Endothelial cell of umbilical vein (primary cell): ENCODE results near the gene LRTM2. TPM values are rescaled to one million over a fixed set of nuclear protein-coding genes. Genes with fewer than 3 reads are reported as not detected.

Source experiments
- BruUV-seq: library from RNA; stranded (reverse); fragments of 400-500 nt; replicated peaks from 2 replicates; lab custom pipeline; 2021; lab: Mats Ljungman, UMichigan
- CTCF ChIA-PET: fragments of 300-600, 350-600 bp; sonication (Branson Sonifier 250); formaldehyde crosslinking; loops from one replicate; lab custom pipeline; 2021; ENCODE audit warnings: antibody characterized with exemption, inconsistent platforms; lab: Charles Lee
- POLR2A ChIA-PET: fragments of 300-600, 350-600 bp; sonication (Branson Sonifier 250); formaldehyde crosslinking; loops from one replicate; lab custom pipeline; 2021; ENCODE audit warnings: antibody characterized with exemption, inconsistent platforms; lab: Charles Lee
- DNase-seq: peaks from one replicate; pipeline ENCODE4 v3.0.0-alpha.2; 2011; ENCODE audit warnings: low read depth, low spot score
- FAIRE-seq: peaks from 2 replicates; lab custom pipeline; 2011; peaks lifted over from hg19 to GRCh38; lab: Jason Lieb, UNC
- H2AFZ ChIP-seq: 2 replicates; pipeline ENCODE4 v1.6.0; 2012; ENCODE audit warnings: low read depth, low read length, control low read depth, inconsistent platforms
- H3K27ac ChIP-seq: 2 replicates; pipeline ENCODE4 v1.5.1; 2011; ENCODE audit warnings: low read depth, mild to moderate bottlenecking, control low read depth, low read length, moderate library complexity; ENCODE audit not compliant: insufficient read depth
- H3K27me3 ChIP-seq, 2 experiments: 2 replicates each; pipeline versions ENCODE4 v1.6.0 to v1.6.1; 2011; ENCODE audit warnings: low read length in 2 of 2, mixed read lengths in 1 of 2; ENCODE audit not compliant: control insufficient read depth in 2 of 2, insufficient read depth in 2 of 2
- H3K36me3 ChIP-seq, 2 experiments: 2 replicates in 1 of 2; 3 replicates in 1 of 2; pipeline ENCODE4 v1.5.1; 2011; ENCODE audit warnings: low read length in 2 of 2, mild to moderate bottlenecking in 1 of 2, moderate library complexity in 1 of 2; ENCODE audit not compliant: control insufficient read depth in 2 of 2, insufficient read depth in 2 of 2; ENCODE audit errors: extremely low read depth in 1 of 2
- H3K4me1 ChIP-seq: 3 replicates; pipeline ENCODE4 v1.5.1; 2011; ENCODE audit warnings: mild to moderate bottlenecking, low read length; ENCODE audit not compliant: control insufficient read depth, insufficient read depth; ENCODE audit errors: extremely low read depth
- H3K4me2 ChIP-seq: 2 replicates; pipeline ENCODE4 v1.6.1; 2011; ENCODE audit warnings: low read length, control low read depth, mixed read lengths; ENCODE audit not compliant: insufficient read depth
- H3K4me3 ChIP-seq, 3 experiments: fragments of 200-600 bp in 1 of 3; sonication (generic), shearing (Covaris generic) in 1 of 3; replicated peaks in 1 of 3; 2 replicates each; pipeline ENCODE4 v1.5.1; 2011 to 2016; ENCODE audit warnings: control low read depth in 3 of 3, low read length in 3 of 3, mild to moderate bottlenecking in 2 of 3, inconsistent platforms in 1 of 3, low read depth in 1 of 3, moderate library complexity in 1 of 3; ENCODE audit not compliant: insufficient read depth in 1 of 3
- H3K79me2 ChIP-seq: 2 replicates; pipeline ENCODE4 v1.6.0; 2012; ENCODE audit warnings: low read length, inconsistent platforms; ENCODE audit not compliant: control insufficient read depth, insufficient read depth
- H3K9ac ChIP-seq: replicated peaks from 2 replicates; pipeline ENCODE3; 2011; ENCODE audit warnings: low read length, control low read depth; ENCODE audit not compliant: insufficient read depth; ENCODE audit errors: extremely low read depth
- H3K9me1 ChIP-seq: replicated peaks from 3 replicates; pipeline ENCODE4 v1.6.0; 2011; ENCODE audit warnings: mild to moderate bottlenecking, low read length; ENCODE audit not compliant: control insufficient read depth, insufficient read depth; ENCODE audit errors: extremely low read depth
- H3K9me3 ChIP-seq: replicated peaks from 2 replicates; pipeline ENCODE4 v1.5.1; 2012; ENCODE audit warnings: low read length, inconsistent platforms; ENCODE audit not compliant: control insufficient read depth, insufficient read depth
- H4K20me1 ChIP-seq: replicated peaks from 2 replicates; pipeline ENCODE3; 2011; ENCODE audit warnings: mild to moderate bottlenecking, low read length; ENCODE audit not compliant: control insufficient read depth, insufficient read depth; ENCODE audit errors: extremely low read depth
- CTCF ChIP-seq, 2 donors: IDR thresholded peaks; 1 replicate in 1 of 2; 2 replicates in 1 of 2; pipeline ENCODE4 v1.5.1; 2011; ENCODE audit warnings: low read length in 2 of 2, mild to moderate bottlenecking in 2 of 2, moderate library complexity in 2 of 2, control low read depth in 1 of 2, inconsistent platforms in 1 of 2, low read depth in 1 of 2; ENCODE audit not compliant: insufficient read depth in 1 of 2; ENCODE audit errors: extremely low read depth in 1 of 2
- EZH2 ChIP-seq: IDR thresholded peaks from 2 replicates; pipeline ENCODE4 v1.6.1; 2012; ENCODE audit warnings: borderline replicate concordance, low read depth, mild to moderate bottlenecking, moderate library complexity, low read length, inconsistent platforms; ENCODE audit not compliant: severe bottlenecking
- FOS ChIP-seq: IDR thresholded peaks from 2 replicates; pipeline ENCODE4 v1.6.1; 2011; ENCODE audit warnings: mild to moderate bottlenecking, low read length, moderate library complexity, borderline replicate concordance; ENCODE audit not compliant: insufficient read depth
- GATA2 ChIP-seq: IDR thresholded peaks from 2 replicates; pipeline ENCODE4 v1.7.0; 2011; ENCODE audit warnings: low read depth, mild to moderate bottlenecking, moderate library complexity, mixed read lengths, low read length; ENCODE audit not compliant: insufficient read length, insufficient read depth
- JUN ChIP-seq: IDR thresholded peaks from 2 replicates; pipeline ENCODE4 v1.6.1; 2011; ENCODE audit warnings: borderline replicate concordance, low read depth; ENCODE audit not compliant: insufficient read length, insufficient read depth
- MYC ChIP-seq: IDR thresholded peaks from one replicate; pipeline ENCODE4 v1.6.1; 2011; ENCODE audit warnings: mild to moderate bottlenecking, low read depth, low read length
- POLR2A ChIP-seq: IDR thresholded peaks from 2 replicates; pipeline ENCODE4 v1.6.1; 2012; ENCODE audit warnings: low read depth, mild to moderate bottlenecking, control low read depth, low read length
- POLR2AphosphoS5 ChIP-seq: IDR thresholded peaks from 2 replicates; pipeline ENCODE4 v1.6.1; 2012; ENCODE audit warnings: low read depth, mild to moderate bottlenecking, control low read depth, low read length, moderate library complexity; ENCODE audit not compliant: insufficient read depth
- dilution Hi-C: fragments of 300-500 bp; cut with MboI; formaldehyde crosslinking; loops from one replicate; pipeline ENCODE4 v1.15.0; 2019; ENCODE audit warnings: low sequenced_read_pairs; ENCODE audit not compliant: extremely low pct_ligation_motif_present
- intact Hi-C: fragments of 100-400 bp; cut with micrococcal nuclease; formaldehyde crosslinking; loops from one replicate; pipeline ENCODE4 v1.10.0; 2022
- polyA plus RNA-seq, 4 experiments: library from polyadenylated mRNA; depleted of rRNA in 3 of 4; stranded (reverse) in 3 of 4; unstranded in 1 of 4; fragments of >200 nt; gene quantifications; 2 replicates each; pipeline versions ENCODE4 v1.2.1 to v1.2.3, GENCODE V29; 2011 to 2012; ENCODE audit warnings: missing spikeins in 1 of 4
- total RNA-seq: library from RNA; stranded (reverse); gene quantifications from 2 replicates; pipeline ENCODE4 v1.2.3, GENCODE V29; 2021
- TF ChIP-seq, protein P1 (sequence below): IDR thresholded peaks from 2 replicates; pipeline ENCODE4 v1.6.1; 2011; ENCODE audit not compliant: insufficient read depth, insufficient read length

LRTM2 gene
- total and polyA plus RNA-seq, 2 donors (not counting 3 experiments of a cell fraction or from before 2014, with no cell fraction given) = not detected

DNA sequence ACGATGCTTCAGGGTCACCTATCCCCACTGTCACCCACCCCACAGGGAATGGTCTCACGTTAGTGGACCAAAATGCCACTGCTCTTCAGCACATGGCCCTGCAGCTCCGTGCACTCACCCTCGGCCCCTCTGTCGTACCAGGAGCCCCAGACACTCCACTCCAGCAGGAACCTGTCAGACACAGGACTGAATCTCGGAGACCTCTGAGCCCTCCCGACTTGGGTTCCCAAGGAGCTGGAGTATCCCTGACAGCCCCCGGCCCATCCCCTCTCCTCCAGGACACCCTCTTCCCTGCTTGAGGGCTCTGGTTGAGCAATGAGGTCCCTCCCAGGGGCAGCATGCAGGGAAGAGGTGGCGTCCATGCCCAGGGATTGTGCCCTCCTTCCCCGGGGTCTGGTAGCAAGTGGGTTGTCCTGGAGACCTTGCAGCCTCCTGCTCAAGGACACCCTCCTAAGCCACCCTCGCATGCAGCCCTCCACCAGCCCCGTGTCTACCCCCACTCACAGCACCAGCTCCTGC lies 20.4 kb upstream of the LRTM2 start:
- Histone ChIP-seq H3K9me3 (no peaks in the 10 kb centered on the region), H3K36me3 (no peaks in the 10 kb centered on the region), H3K9me1 (no peaks in the 10 kb centered on the region), H3K9ac (no peak overlapping the region), H3K4me1 (peaks cover 12% of the 10 kb centered on the region), H3K27me3 (no peaks in the 10 kb centered on the region), H2AFZ (no peak overlapping the region), H3K27ac (no peak overlapping the region), H3K4me3 (no peak overlapping the region), H3K79me2 (no peaks in the 10 kb centered on the region), H3K4me2 (no peak overlapping the region), H4K20me1 (no peaks in the 10 kb centered on the region)
- CTCF ChIA-PET = interaction anchor here (5.5 kb wide), 1 partner anchor 140 kb away, joined by 87 read pairs; no protein-coding TSS in a partner anchor
- POLR2A ChIA-PET = no interaction called here
- no peak for DNase-seq
- dilution Hi-C loops (no loop called here), intact Hi-C loops (no loop called here)
- no peak for FAIRE-seq
- BruUV-seq = no TSS peak
- TF ChIP-seq, protein P1, sequence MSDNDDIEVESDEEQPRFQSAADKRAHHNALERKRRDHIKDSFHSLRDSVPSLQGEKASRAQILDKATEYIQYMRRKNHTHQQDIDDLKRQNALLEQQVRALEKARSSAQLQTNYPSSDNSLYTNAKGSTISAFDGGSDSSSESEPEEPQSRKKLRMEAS = no peak
- TF ChIP-seq FOS (no peak), POLR2AphosphoS5 (no peak), EZH2 (no peak), MYC (no peak), CTCF (IDR thresholded peaks at IDR 0.05; ENCODE audit: extremely low read depth in 1 of 2, insufficient read depth in 1 of 2, low read depth in 1 of 2, low read length in 2 of 2) (no peak), GATA2 (no peak), POLR2A (no peak), JUN (no peak)
